ENCODE measurements around the gene ESRRA. TPM values are rescaled to one million over a fixed set of nuclear protein-coding genes. Genes with fewer than 3 reads are reported as not detected.

The ESRRA gene
- total RNA-seq, 3 donors from 2014 or later (not counting 1 experiment from before 2014, with no cell fraction given) = 47.1 to 51.3 (median 50.0) TPM

DNA sequence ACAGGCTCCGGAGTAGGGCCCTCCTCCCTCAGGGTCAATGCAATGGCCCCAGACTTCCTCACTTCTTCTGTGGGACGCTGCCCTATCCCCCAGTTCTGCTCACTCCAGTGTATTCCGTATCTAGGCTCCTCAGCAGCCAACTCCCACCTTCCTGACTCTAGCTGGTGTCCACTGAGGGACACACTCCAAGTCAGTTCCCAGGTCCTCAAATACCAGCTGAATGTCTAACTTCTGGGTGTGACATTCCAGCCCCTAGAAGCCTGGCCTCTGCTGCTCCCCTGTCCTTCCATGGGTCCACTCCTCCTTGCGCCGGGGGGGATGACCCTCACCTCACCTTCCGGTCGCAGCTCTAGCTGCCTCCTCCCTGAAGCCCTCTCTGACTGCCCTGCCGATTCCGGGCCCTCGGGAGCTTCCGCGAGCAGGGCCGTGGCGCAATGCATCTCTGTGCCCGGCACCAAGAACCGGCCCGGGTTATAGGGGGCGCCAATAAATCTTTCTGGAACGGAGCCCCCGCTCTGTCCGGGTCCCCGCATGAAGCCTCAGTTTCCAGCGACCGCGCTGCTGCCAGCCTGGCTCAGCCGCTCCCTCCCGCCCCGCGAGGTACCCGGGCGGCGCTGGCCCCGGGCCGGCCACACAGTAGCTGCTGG is 36.3 kb upstream of the ESRRA start:
- 3% methylated on average over 34 of the region's 34 CpGs for WGBS (ENCODE audit: insufficient coverage)
- no peaks in the 10 kb centered on the region for H3K27me3 Mint-ChIP-seq (ENCODE audit: low read depth in 2 of 2)
- TF ChIP-seq, protein P1, sequence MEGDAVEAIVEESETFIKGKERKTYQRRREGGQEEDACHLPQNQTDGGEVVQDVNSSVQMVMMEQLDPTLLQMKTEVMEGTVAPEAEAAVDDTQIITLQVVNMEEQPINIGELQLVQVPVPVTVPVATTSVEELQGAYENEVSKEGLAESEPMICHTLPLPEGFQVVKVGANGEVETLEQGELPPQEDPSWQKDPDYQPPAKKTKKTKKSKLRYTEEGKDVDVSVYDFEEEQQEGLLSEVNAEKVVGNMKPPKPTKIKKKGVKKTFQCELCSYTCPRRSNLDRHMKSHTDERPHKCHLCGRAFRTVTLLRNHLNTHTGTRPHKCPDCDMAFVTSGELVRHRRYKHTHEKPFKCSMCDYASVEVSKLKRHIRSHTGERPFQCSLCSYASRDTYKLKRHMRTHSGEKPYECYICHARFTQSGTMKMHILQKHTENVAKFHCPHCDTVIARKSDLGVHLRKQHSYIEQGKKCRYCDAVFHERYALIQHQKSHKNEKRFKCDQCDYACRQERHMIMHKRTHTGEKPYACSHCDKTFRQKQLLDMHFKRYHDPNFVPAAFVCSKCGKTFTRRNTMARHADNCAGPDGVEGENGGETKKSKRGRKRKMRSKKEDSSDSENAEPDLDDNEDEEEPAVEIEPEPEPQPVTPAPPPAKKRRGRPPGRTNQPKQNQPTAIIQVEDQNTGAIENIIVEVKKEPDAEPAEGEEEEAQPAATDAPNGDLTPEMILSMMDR (IDR thresholded peaks at IDR 0.05) = no peak
- Histone ChIP-seq H3K27ac (ENCODE audit: low read length) (peak overlapping the region; percentile 92), H3K4me3 (ENCODE audit: low read length) (peak overlapping the region; percentile 53), H3K36me3 (ENCODE audit: control insufficient read depth, insufficient read depth, low read length) (no peaks in the 10 kb centered on the region), H3K9me3 (ENCODE audit: control insufficient read depth, insufficient read depth, low read length) (no peaks in the 10 kb centered on the region), H3K4me1 (ENCODE audit: control insufficient read depth, insufficient read depth, low read length) (peaks cover 42% of the 10 kb centered on the region), H3K27me3 (ENCODE audit: control insufficient read depth, insufficient read depth, low read length) (no peaks in the 10 kb centered on the region)
- H3K4me3 Mint-ChIP-seq = peak overlapping the region; percentile 97
- no peaks in the 10 kb centered on the region for H3K9me3 Mint-ChIP-seq
- peak; percentile 1 to 9 (median 1) for ATAC-seq
- peaks cover 36 to 40% of the 10 kb centered on the region in 2 donors for H3K4me1 Mint-ChIP-seq
- peak in 1 of 2 donors; percentile 61 for DNase-seq
- no peaks in the 10 kb centered on the region for H3K36me3 Mint-ChIP-seq
- peak overlapping the region; percentile 94 to 100 for H3K27ac Mint-ChIP-seq
- intact Hi-C loops (cut with micrococcal nuclease) = loop anchor here (1.0 to 2.0 kb wide), 5 partner anchors 18 to 62 kb away; partner anchors contain the start of genes DNAJC4, FERMT3, FKBP2 and PLCB3

DNA sequence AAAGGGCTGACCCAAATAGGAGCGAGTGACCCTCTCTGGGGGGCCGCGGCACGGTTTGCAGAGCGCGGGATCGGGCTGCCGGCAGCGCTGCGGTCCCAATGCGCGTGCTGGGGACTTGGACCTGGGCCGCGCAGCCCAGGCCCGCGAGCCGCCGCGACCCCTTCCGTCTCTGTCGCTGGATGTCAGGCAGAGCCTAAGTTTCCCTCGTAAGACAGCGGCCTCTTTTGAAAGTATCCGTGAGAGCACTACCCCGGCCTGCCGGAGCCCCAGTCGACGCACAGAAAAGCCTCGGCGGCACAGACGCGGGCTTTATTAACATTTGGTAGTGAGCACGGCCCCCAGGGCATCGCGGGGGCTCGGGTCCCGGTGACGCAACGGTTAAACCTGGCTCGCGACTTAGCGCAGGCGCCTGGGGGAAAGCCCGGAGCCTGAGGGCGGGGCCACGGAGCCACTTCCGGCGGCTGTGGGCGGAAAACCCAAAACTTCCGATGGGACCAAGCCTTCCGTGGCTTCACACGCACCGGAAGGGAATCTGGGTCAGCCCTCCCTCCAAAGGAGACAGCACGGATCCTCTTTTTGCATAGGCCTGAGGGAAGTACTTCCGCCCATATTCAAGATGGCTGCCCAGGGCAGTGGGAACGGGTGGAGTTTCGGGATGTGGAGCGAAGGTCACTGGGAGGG is 35.6 kb upstream of the ESRRA start:
- Histone ChIP-seq H3K4me3 (ENCODE audit: low read length) (peak overlapping the region; percentile 53), H3K27me3 (ENCODE audit: control insufficient read depth, insufficient read depth, low read length) (no peaks in the 10 kb centered on the region), H3K9me3 (ENCODE audit: control insufficient read depth, insufficient read depth, low read length) (no peaks in the 10 kb centered on the region), H3K4me1 (ENCODE audit: control insufficient read depth, insufficient read depth, low read length) (peaks cover 42% of the 10 kb centered on the region), H3K36me3 (ENCODE audit: control insufficient read depth, insufficient read depth, low read length) (no peaks in the 10 kb centered on the region), H3K27ac (ENCODE audit: low read length) (peak overlapping the region; percentile 92)
- TF ChIP-seq, protein P1 (IDR thresholded peaks at IDR 0.05) = peak; percentile 34
- under 1% methylated on average over 58 of the region's 58 CpGs for WGBS (ENCODE audit: insufficient coverage)
- DNase-seq = peak; percentile 94 to 99
- peak; percentile 68 to 83 (median 72) for ATAC-seq
- intact Hi-C loops (cut with micrococcal nuclease) = loop anchor here (1.0 to 2.0 kb wide), 8 partner anchors 16 to 71 kb away; partner anchors contain the start of genes CCDC88B, DNAJC4, ESRRA and FERMT3
- no peaks in the 10 kb centered on the region for H3K9me3 Mint-ChIP-seq
- no peaks in the 10 kb centered on the region for H3K36me3 Mint-ChIP-seq
- H3K4me3 Mint-ChIP-seq = peak overlapping the region; percentile 97
- H3K27me3 Mint-ChIP-seq (ENCODE audit: low read depth in 2 of 2) = no peaks in the 10 kb centered on the region
- H3K4me1 Mint-ChIP-seq = peaks cover 36 to 40% of the 10 kb centered on the region in 2 donors
- H3K27ac Mint-ChIP-seq = peak overlapping the region; percentile 94 to 100

DNA sequence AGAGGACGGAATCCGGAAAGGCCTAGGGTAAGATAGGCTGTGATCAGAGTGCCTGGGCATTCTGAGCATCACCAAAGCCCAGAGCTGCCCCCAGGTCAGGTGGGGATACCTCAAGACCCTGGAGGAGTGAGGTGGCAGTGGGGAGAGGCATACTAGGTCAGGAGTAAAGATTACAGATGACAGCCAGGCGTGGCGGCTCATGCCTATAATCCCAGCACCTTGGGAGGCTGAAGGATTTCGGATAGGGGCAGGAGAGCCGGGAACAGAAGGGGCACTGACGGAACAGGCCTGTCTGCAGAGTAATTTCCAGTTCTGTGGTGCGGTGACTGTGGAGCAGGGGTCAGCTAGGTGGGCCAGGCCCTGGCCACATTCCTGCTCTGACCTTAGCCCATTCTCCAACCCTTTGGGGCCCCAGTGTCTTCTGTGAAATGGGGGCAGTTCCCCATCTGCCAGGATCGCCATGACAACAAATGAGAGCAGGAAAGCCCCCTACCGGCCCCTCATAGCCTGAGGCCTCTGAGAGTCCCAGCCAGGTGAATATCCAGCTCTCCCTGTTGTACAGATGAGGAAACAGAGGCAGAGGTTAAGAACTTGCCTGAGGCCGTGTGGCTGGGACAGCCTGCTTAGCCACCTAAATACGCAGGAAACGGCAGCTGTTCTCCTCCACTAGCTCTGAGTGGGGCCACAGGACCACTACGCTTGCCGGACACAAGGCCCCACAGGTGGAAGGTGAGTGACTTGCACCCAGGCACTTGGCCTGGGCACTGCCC is 30.1 kb upstream of the ESRRA start:
- H3K4me3 ChIP-seq (ENCODE audit: low read length) = no peak overlapping the region
- no peaks in the 10 kb centered on the region for H3K27me3 Mint-ChIP-seq (ENCODE audit: low read depth in 2 of 2)
- peaks cover 10 to 15% of the 10 kb centered on the region in 2 donors for H3K4me1 Mint-ChIP-seq
- H3K27me3 ChIP-seq (ENCODE audit: control insufficient read depth, insufficient read depth, low read length) = no peaks in the 10 kb centered on the region
- TF ChIP-seq, protein P1 (IDR thresholded peaks at IDR 0.05) = no peak
- H3K36me3 ChIP-seq (ENCODE audit: control insufficient read depth, insufficient read depth, low read length) = peaks cover 14% of the 10 kb centered on the region
- ATAC-seq = no peak
- no peak for DNase-seq
- WGBS (ENCODE audit: insufficient coverage) = 97% methylated on average over 15 of the region's 15 CpGs
- no peak overlapping the region for H3K4me3 Mint-ChIP-seq
- no peaks in the 10 kb centered on the region for H3K9me3 Mint-ChIP-seq
- H3K4me1 ChIP-seq (ENCODE audit: control insufficient read depth, insufficient read depth, low read length) = peaks cover 21% of the 10 kb centered on the region
- no peaks in the 10 kb centered on the region for H3K9me3 ChIP-seq (ENCODE audit: control insufficient read depth, insufficient read depth, low read length)
- intact Hi-C loops (cut with micrococcal nuclease) = no loop called here
- no peak overlapping the region for H3K27ac ChIP-seq (ENCODE audit: low read length)
- peak overlapping the region in 1 of 2 donors; percentile 58 for H3K27ac Mint-ChIP-seq
- no peaks in the 10 kb centered on the region for H3K36me3 Mint-ChIP-seq
